Stimulated activated memory B cell treated with anti-CD40 and anti-IgM and Interleukin-4, amounts not matched to agents 10 μg/mL and 1 μg/mL and 100 μg/mL, for 72 hours (primary cell): ENCODE data around the gene PLXDC1.
"Not testable (repeated sequence)": the region's sequence is repeated elsewhere in the genome, so short reads cannot be mapped to it uniquely, and the experiment has no call there.

Source experiments
- ATAC-seq: fragments of 150-1000 bp; cut with Tn5 transposase; 2 replicates; pipeline ENCODE4 v1.10.0; 2021
- H3K27ac Mint-ChIP-seq: one replicate; pipeline ENCODE4 v1.8.0; 2022; ENCODE audit warnings: mild to moderate bottlenecking, mixed read lengths
- H3K27me3 Mint-ChIP-seq: one replicate; pipeline ENCODE4 v1.8.0; 2022; ENCODE audit warnings: mixed read lengths
- H3K36me3 Mint-ChIP-seq: one replicate; pipeline ENCODE4 v1.8.0; 2022; ENCODE audit warnings: mixed read lengths
- H3K4me1 Mint-ChIP-seq: one replicate; pipeline ENCODE4 v1.8.0; 2022; ENCODE audit warnings: mixed read lengths
- H3K4me3 Mint-ChIP-seq: one replicate; pipeline ENCODE4 v1.8.0; 2022; ENCODE audit warnings: mild to moderate bottlenecking, moderate library complexity, mixed read lengths
- H3K9me3 Mint-ChIP-seq: one replicate; pipeline ENCODE4 v1.8.0; 2022; ENCODE audit warnings: mixed read lengths

The PLXDC1 gene

GRCh38 chr17:39062846-39063680 lies 88.4 kb downstream of the PLXDC1 start:
- Mint-ChIP-seq H3K27me3 (peaks cover 6% of the 10 kb centered on the region), H3K9me3 (no peaks in the 10 kb centered on the region), H3K4me3 (no peak overlapping the region), H3K36me3 (no peaks in the 10 kb centered on the region), H3K27ac (no peak overlapping the region), H3K4me1 (no peaks in the 10 kb centered on the region)
- no peak for ATAC-seq

- H3K4me3 Mint-ChIP-seq: no peak overlapping the region
These were observed 92.9 kb downstream of the PLXDC1 start for GRCh38 chr17:39058524-39058923.

GRCh38 chr17:39057701-39058206 lies 93.7 kb downstream of the PLXDC1 start:
- peak overlapping the region; percentile 74 for H3K4me3 Mint-ChIP-seq
- peaks cover 20% of the 10 kb centered on the region for H3K27me3 Mint-ChIP-seq
- peaks cover 8% of the 10 kb centered on the region for H3K4me1 Mint-ChIP-seq
- no peaks in the 10 kb centered on the region for H3K36me3 Mint-ChIP-seq
- H3K27ac Mint-ChIP-seq: peak overlapping the region; percentile 68
- H3K9me3 Mint-ChIP-seq: no peaks in the 10 kb centered on the region
- ATAC-seq: no peak

More at GRCh38 chr17:39058524-39058923, 92.9 kb downstream of the PLXDC1 start:
- H3K27me3 Mint-ChIP-seq: peaks cover 13% of the 10 kb centered on the region
- H3K27ac Mint-ChIP-seq: no peak overlapping the region
- no peaks in the 10 kb centered on the region for H3K36me3 Mint-ChIP-seq
- ATAC-seq: no peak
- no peaks in the 10 kb centered on the region for H3K9me3 Mint-ChIP-seq
- peaks cover 8% of the 10 kb centered on the region for H3K4me1 Mint-ChIP-seq

- no peak for ATAC-seq
These were observed 97.3 kb downstream of the PLXDC1 start for GRCh38 chr17:39054111-39054645.

GRCh38 chr17:39052423-39052822 lies 99.0 kb downstream of the PLXDC1 start:
- not testable (repeated sequence) for H3K36me3 Mint-ChIP-seq, H3K4me3 Mint-ChIP-seq, ATAC-seq, H3K4me1 Mint-ChIP-seq, H3K9me3 Mint-ChIP-seq, H3K27ac Mint-ChIP-seq
- H3K27me3 Mint-ChIP-seq: peaks cover 43% of the 10 kb centered on the region

More at GRCh38 chr17:39054111-39054645, 97.3 kb downstream of the PLXDC1 start:
- Mint-ChIP-seq H3K9me3 (no peaks in the 10 kb centered on the region), H3K4me1 (peaks cover 8% of the 10 kb centered on the region), H3K27ac (no peak overlapping the region), H3K36me3 (no peaks in the 10 kb centered on the region), H3K27me3 (peaks cover 43% of the 10 kb centered on the region), H3K4me3 (no peak overlapping the region)

- no peak overlapping the region for H3K4me3 Mint-ChIP-seq
- no peak for ATAC-seq
- H3K9me3 Mint-ChIP-seq: peaks cover 10% of the 10 kb centered on the region
- H3K27me3 Mint-ChIP-seq: peaks cover 43% of the 10 kb centered on the region
- no peak overlapping the region for H3K27ac Mint-ChIP-seq
- H3K4me1 Mint-ChIP-seq: peaks cover under 1% of the 10 kb centered on the region
- H3K36me3 Mint-ChIP-seq: no peaks in the 10 kb centered on the region
These were observed 100.3 kb downstream of the PLXDC1 start for GRCh38 chr17:39051001-39051585.

- Mint-ChIP-seq H3K36me3 (no peaks in the 10 kb centered on the region), H3K4me1 (no peaks in the 10 kb centered on the region), H3K4me3 (no peak overlapping the region), H3K27me3 (peaks cover 14% of the 10 kb centered on the region), H3K27ac (no peak overlapping the region), H3K9me3 (peaks cover 13% of the 10 kb centered on the region)
- ATAC-seq: no peak
These were observed 105.3 kb downstream of the PLXDC1 start for GRCh38 chr17:39045948-39046679.

GRCh38 chr17:39036009-39036408 lies 115.4 kb downstream of the PLXDC1 start:
- no peak for ATAC-seq
- peaks cover 17% of the 10 kb centered on the region for H3K27me3 Mint-ChIP-seq
- H3K9me3 Mint-ChIP-seq: no peaks in the 10 kb centered on the region
- H3K36me3 Mint-ChIP-seq: no peaks in the 10 kb centered on the region
- H3K4me3 Mint-ChIP-seq: no peak overlapping the region
- H3K27ac Mint-ChIP-seq: no peak overlapping the region
- no peaks in the 10 kb centered on the region for H3K4me1 Mint-ChIP-seq

GRCh38 chr17:39035578-39035977 lies 115.9 kb downstream of the PLXDC1 start:
- H3K4me3 Mint-ChIP-seq, ATAC-seq, H3K4me1 Mint-ChIP-seq, H3K9me3 Mint-ChIP-seq, H3K36me3 Mint-ChIP-seq, H3K27ac Mint-ChIP-seq: not testable (repeated sequence)
- peaks cover 13% of the 10 kb centered on the region for H3K27me3 Mint-ChIP-seq

GRCh38 chr17:39028690-39029089 lies 122.7 kb downstream of the PLXDC1 start:
- ATAC-seq: no peak
- H3K9me3 Mint-ChIP-seq: no peaks in the 10 kb centered on the region
- H3K4me3 Mint-ChIP-seq: no peak overlapping the region
- H3K36me3 Mint-ChIP-seq: no peaks in the 10 kb centered on the region
- no peak overlapping the region for H3K27ac Mint-ChIP-seq
- peaks cover 20% of the 10 kb centered on the region for H3K27me3 Mint-ChIP-seq
- peaks cover 9% of the 10 kb centered on the region for H3K4me1 Mint-ChIP-seq

- no peaks in the 10 kb centered on the region for H3K9me3 Mint-ChIP-seq
- ATAC-seq: no peak
- H3K36me3 Mint-ChIP-seq: no peaks in the 10 kb centered on the region
- peaks cover 20% of the 10 kb centered on the region for H3K27me3 Mint-ChIP-seq
- no peak overlapping the region for H3K27ac Mint-ChIP-seq
- H3K4me3 Mint-ChIP-seq: no peak overlapping the region
- peaks cover 9% of the 10 kb centered on the region for H3K4me1 Mint-ChIP-seq
These were observed 123.9 kb downstream of the PLXDC1 start for GRCh38 chr17:39027455-39028035.

GRCh38 chr17:39026980-39027451 lies 124.4 kb downstream of the PLXDC1 start:
- H3K27me3 Mint-ChIP-seq: peaks cover 20% of the 10 kb centered on the region
- no peaks in the 10 kb centered on the region for H3K36me3 Mint-ChIP-seq
- ATAC-seq: no peak
- no peaks in the 10 kb centered on the region for H3K9me3 Mint-ChIP-seq
- H3K27ac Mint-ChIP-seq: no peak overlapping the region
- peak overlapping the region; percentile 9 for H3K4me3 Mint-ChIP-seq
- H3K4me1 Mint-ChIP-seq: peaks cover 9% of the 10 kb centered on the region

GRCh38 chr17:39026346-39026745 lies 125.1 kb downstream of the PLXDC1 start:
- H3K9me3 Mint-ChIP-seq, H3K36me3 Mint-ChIP-seq, H3K27ac Mint-ChIP-seq, H3K4me3 Mint-ChIP-seq, H3K4me1 Mint-ChIP-seq, ATAC-seq: not testable (repeated sequence)
- H3K27me3 Mint-ChIP-seq: peaks cover 20% of the 10 kb centered on the region

- peaks cover 22% of the 10 kb centered on the region for H3K4me1 Mint-ChIP-seq
- H3K27ac Mint-ChIP-seq: no peak overlapping the region
- H3K4me3 Mint-ChIP-seq: no peak overlapping the region
- no peaks in the 10 kb centered on the region for H3K9me3 Mint-ChIP-seq
- ATAC-seq: no peak
- H3K27me3 Mint-ChIP-seq: peaks cover 20% of the 10 kb centered on the region
- no peaks in the 10 kb centered on the region for H3K36me3 Mint-ChIP-seq
These were observed 128.5 kb downstream of the PLXDC1 start for GRCh38 chr17:39022924-39023323.

- not testable (repeated sequence) for H3K36me3 Mint-ChIP-seq, H3K4me3 Mint-ChIP-seq, H3K9me3 Mint-ChIP-seq, H3K27ac Mint-ChIP-seq, H3K27me3 Mint-ChIP-seq, ATAC-seq
- H3K4me1 Mint-ChIP-seq: peaks cover 13% of the 10 kb centered on the region
These were observed 131.4 kb downstream of the PLXDC1 start for GRCh38 chr17:39020037-39020436.
